Femur (tissue), 1 donor: Measurements from ENCODE around the gene MLF1.
"Not testable (repeated sequence)": the region's sequence is repeated elsewhere in the genome, so short reads cannot be mapped to it uniquely, and the experiment has no call there.

Experiments
- DNase-seq: peaks from one replicate; pipeline ENCODE4 v3.0.0-alpha.2; 2017

Gene MLF1, protein sequence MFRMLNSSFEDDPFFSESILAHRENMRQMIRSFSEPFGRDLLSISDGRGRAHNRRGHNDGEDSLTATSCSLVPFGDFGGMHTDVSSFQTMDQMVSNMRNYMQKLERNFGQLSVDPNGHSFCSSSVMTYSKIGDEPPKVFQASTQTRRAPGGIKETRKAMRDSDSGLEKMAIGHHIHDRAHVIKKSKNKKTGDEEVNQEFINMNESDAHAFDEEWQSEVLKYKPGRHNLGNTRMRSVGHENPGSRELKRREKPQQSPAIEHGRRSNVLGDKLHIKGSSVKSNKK

DNA sequence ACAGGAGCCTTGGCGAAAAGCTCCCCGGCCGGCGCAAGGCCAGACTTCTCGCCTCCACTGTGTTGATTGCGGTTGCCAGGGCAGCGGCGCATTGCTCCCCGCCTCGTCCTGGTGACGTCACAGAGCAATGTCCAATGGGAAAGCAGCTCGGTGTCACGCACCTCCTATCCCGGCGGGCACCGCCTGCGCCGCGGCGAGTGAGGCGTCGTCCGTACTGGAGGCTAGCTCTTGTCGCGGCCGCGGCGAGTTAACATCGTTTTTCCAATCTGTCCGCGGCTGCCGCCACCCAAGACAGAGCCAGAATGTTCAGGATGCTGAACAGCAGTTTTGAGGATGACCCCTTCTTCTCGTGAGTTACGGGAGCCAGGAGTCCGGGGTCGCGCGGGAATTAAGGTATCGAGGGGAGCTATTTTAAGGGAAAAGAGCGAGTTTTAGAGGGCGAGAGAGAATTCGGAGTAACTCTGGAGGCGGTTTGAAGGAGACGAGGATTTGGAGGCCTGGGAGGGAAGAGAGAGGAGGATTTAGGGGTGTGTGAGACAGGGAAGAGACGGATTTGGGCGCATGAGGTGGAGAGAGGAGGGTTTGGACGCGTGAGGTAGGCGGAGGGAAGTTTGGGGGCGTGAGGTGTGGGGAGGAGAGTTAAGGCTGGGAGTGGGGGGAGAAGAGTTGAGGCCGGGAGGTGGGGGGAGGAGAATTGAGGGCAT lies at the start of gene MLF1:
TSS of gene MLF1 (plus strand) at position 196 of the 704 bp plus-strand sequence. CDS start at position 303, 107 bp downstream.
- DNase-seq: peak; percentile 98

DNA sequence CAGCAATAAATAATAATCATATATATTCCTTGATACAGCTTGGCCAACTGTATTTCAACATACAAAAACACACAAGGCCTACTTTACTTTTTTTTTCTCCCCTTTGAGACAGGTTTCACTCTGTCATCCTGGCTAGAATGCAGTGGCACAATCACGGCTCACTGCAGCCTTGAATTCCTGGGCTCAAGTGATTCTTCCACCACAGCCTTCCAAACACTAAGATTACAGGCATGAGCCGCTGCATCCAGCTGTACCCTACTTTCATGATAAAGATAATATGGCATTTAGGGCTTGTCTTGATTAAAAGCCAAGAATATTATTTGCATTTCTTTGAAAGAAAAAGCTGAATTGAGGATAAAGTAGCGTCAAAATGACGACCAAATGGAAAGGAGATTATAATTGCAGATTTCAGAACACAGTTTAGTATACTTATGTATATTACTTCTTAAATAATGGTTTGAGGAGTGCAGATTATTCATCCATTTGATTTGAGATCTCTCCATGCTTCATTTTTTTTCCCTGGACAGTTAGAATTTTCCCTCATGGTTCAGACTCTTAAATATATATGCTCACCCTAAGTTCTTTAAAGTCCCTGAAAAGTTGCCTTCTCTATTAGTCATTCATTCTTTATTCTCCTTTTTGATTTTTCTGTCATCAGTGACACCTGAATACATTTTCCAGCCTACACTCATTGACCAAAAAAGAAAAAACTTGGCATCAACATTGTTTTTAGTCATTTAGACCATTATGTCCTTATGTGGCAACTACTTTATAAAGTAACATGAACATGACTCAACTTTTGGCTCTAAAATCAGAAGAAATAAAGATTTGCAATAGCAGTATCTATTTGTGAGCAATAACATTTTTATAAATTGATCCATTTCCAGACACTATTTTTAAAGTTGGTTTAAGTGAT lies 48.5 kb upstream of the MLF1 start:
- no peak for DNase-seq

DNA sequence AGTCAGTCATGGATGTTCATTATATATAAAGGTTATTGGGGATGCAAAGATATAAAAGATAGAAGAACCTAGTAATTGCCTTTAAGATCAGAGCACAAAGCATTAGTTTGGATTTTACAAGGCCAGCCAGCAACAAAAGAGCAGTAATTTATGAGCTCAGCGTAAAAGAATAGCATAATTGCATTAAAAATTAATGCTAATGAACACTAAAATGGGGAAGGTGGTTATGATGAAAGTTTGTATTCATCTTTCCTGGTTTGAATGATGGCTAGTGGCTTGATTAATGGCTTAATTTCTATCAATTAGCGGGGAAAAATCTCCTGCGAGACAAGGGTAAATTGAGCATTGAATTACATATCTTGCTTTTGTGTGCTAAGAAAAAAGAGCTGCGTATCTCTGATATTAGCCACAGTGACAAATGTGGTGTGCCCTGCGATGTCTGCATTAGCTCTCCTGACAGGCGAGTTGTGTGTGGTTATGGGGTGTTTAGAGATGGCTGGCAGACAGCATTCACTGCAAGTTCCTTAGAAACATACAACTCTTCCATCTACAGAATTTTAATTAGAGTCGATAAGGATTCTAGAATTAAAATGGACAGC lies 42.8 kb upstream of the MLF1 start:
- no peak for DNase-seq

DNA sequence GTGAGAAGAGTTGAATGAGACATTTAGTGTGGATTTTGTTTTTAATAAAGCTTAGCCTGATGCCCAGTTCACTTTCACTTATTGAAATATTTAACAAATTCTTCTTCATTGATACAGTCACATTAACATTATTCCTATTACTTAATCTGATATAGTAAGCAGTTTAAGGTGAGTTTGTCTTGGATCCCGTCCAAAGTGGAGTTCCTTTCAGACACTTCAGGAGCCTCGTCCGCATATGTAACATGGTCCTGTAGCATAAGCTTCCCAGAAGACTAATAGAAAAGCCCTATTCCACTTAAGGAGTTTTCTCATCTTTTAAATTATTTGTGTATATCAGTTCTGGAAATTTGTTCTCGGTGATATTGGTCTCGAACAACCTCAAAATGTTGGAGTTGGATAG lies 39.7 kb upstream of the MLF1 start:
- no peak for DNase-seq

DNA sequence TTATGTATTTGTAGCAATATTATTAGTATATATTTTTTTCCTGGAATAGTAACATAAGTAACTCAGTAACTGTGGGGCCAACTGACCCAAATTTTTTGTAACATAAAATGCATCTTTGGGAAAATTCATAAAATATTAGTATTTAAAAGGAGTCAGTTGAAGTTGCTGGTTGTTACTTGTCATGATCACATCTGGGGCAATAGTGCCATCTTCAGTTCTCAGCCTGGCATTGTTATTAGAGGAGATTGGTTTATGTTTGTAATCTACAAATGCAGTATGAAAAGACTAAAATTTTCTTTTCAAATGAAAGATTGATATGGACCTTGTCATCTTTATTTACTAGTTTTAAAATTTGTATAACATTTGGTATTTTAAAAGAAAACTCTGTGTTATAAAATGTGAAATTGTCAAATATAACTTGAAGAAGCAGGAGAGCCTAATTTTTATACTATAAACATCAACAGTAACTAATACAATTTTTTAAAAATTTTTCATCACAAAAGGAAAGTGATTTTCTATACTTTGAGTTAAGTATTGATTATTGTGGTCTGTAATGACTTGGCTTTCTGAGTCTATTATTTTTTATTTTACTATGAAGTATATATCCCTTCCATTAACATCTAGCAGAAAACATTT lies 38.8 kb upstream of the MLF1 start:
- no peak for DNase-seq

DNA sequence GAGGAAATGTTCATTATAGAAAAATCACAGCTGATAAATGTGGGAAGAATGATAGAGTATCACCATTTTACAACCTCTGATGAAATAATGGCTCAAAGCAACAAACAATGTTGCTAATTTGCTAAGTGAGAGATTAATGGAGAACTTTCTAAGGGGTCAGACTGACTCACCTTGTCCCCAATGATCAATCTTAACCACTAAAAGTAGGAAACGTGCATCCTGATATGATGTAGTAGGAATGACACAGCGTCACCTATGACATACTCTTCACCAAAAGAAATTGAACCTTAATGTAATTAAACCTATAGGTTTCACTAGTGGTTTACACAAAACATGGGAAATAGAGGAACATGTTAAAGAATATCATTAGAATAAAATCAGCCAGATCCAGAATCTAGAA lies 35.1 kb upstream of the MLF1 start:
- DNase-seq: no peak

DNA sequence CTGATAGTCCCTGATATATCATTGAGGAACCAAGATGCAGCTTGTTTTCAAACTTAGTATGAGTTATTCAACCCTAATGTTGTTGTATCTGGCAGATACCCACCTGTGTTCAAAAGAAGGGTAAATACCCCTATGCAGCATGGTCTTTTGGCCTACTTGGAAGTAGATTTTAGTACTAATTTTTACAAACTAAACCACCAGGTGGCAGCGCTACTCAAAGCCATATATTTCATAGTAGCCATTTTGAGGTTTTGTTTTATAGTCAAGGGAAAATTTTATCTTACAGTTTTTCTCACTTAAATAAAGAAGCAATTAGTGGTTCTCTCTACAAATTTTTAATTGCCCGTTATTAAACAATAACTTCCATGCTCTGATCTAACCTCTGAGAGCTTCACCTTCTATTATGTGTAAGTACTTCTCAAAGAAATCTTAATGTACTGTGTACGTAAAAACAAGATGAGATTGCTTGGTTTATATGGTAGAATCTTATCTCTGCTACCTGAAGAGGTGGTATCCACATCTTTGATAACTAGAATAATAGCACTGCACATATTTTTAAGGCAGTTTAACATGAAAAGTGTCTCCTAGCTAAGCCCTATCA lies 31.5 kb upstream of the MLF1 start:
- DNase-seq: no peak

DNA sequence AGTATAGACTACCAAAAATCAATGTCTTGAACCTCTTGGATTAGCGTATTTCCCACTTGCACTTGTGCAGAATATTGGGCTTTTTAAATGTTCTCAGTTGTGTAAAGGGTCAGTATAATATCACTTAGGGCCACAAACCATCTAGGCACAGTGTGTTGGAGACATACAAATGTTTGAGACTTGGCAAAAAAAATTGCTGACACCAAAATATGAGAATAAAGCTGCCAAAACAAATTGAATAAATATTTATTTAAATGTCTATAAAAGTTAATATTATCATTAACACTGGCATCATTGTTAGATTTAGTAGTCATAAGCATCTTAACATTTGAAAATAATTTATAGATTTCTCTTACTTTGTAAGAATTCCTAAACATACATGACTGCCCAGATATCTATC lies 30.9 kb upstream of the MLF1 start:
- DNase-seq: no peak

DNA sequence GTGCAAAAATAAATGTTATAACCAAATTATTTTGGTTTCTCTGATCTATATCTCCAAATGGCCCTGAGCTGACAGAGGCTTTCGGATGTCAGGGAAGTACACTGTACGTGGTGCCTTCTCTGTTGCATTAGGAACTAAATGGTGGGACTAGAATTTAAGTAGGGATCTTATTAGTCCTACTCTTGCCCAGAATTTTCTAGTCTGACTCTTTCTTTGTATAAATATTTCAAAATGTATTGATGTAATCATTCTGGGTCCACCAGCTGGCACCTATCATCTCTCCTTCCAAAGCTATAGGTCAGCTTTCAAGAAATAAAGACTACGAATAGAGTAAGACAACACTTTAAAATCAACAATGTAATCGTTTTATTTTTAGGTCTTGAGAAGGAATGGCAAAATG lies 22.3 kb upstream of the MLF1 start:
- DNase-seq: no peak

DNA sequence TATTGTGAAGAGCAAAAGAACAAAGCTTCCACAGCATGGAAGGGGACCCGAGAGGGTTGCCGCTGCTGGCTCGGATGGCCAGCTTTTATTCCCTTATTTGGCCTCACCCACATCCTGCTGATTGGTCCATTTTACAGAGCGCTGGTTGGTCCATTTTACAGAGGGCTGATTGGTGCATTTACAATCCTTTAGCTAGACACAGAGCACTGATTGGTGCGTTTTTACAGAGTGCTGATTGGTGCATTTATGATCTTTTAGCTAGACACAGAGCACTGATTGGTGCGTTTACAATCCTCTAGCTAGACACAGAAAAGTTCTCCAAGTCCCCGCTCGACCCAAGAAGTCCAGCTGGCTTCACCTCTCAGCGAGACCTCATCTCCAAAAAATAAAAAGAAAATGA lies 21.1 kb upstream of the MLF1 start:
- not testable (repeated sequence) for DNase-seq

DNA sequence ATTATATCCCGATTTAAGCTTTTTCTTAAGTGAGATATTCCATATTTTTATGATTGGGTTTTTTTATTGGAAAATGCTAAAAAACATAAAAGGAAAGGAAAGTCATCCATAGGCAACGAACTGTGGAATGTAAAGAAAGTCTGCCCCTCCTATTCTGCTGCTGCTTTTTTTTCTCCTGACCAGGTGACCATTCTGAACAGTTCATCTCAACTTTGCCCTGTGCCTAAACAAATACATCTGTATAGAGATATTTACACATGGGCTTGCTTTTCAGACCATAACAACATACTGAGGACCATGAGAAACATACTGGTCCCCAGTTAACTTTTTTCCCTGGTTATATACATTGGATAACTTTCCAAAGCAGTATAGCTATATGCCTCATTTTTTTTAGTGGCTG lies 18.9 kb upstream of the MLF1 start:
- DNase-seq: no peak

DNA sequence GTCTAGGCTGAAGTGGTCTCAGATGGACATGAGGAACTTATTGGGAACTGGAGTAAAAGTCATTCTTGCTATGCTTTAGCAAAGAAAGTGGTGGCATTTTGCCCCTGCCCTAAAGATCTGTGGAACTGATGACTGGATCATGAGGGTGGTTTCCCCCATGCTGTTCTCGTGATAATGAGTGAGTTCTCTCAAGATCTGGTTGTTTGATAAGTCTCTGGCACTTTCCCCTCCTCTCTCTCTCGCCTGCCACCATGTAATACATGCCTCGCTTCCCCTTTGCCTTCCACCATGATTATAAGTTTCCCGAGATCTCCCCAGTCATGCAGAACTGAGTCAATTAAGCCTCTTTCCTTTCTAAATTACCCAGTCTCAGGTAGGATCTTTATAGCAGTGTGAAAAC lies 11.5 kb upstream of the MLF1 start:
- DNase-seq: no peak

DNA sequence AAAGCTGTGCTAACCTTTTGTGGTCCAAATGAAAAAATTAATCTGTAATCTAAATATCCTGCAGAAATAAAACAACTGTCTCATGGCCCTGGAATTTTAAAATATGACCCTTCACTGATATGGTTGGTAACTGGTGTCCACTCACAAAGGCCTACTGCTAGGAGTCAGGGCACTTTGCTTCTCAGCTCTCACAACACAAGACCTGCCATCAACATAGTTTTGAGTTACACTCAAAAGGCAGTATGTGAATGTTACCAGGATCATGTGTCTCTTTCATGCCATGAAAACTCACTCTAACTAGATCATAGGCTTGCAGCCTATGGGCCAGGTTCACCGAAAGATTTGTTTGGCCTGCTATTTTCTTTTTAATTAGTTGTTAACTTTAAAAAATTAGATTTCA lies 10.0 kb upstream of the MLF1 start:
- DNase-seq: no peak

DNA sequence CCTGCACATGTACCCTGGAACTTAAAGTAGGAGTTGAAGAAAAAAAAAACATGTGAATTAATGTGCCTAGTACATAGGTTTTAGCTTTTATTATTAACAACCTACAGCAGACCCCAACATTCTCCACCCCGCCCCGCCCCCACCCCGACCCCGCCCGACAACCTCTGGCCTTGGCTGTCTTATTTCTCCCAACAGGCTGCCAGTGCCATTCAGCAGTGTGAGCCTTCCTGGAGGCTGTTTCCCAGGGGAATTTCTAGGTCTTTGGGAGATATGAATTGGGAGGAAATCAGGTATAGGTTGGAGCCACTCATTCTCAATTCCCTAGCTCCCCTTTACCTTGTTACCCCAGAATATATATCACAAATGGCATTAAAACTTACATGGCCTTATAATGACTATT lies 8.3 kb upstream of the MLF1 start:
- DNase-seq: no peak

DNA sequence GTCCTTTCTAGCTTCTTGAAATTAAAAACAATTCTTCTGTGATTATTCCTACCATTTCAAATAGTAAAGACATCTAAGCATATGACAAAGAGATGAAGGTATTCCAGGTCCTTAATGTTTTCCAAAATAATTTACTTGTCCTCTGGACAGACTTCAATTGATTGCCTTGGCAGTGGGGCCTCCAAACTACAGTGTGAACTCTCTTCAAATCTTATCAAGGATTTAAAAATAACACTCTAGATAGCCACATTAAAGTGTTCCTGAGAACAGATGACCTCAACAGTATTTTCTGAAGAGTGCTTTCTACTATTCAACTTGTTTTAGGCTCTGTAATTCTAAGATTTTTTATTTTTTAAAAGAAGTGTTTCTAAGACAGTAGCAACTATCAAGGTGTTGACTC lies 7.9 kb upstream of the MLF1 start:
- DNase-seq: no peak

DNA sequence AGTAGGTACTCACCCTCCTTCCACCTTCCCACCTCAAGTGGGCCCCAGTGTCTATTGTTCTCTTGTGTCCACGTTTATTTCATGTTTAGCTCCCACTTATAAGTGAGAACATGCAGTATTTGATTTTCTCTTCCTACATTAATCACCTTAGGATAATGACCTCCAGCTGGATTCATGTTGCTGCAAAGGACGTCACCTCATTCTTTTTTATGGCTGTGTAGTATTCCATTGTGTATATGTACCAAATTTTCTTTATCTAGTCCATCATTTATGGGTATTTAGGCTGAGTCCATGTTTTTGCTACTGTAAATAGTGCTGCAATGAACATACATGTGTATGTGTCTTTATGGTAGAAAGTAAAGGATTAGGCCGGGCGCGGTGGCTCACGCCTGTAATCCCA lies 5.9 kb upstream of the MLF1 start:
- DNase-seq: no peak

DNA sequence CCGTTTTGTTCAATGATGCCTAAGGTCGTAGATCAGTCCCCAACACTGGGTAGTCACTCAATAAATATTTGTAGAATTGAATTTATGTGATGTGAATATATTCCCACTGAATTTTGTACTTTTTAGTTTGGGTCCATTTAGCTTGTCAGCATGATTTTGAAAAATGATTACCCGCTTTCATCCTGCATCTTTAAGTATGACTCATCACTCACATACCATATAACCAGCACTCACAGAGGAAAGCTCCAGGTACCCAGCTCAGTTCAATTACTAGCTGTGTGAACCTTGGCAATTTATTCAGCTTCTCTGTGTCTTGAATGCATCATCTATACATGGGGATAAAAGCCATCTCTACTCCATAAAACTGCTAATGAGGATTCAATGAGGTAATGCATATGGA lies 2.2 kb upstream of the MLF1 start:
- DNase-seq: no peak

DNA sequence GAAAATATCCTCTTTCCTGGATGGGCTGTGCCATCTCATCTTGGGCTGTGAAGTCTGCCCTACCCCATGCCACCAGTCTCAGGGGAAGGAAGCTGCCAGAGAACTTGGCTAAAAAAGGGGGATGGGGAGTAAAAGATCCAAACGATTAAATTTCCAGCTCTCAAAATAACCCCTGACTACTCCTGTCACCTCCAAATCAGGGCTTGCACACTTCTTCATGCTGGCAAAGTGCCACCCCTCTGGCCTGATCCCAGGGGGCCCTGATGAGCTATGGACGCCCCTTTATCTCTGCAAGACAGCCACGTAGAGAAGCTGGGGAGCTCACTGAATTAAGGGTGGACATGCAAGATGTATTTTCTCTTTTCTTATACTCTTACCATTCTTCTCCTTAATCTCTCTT lies 1.2 kb upstream of the MLF1 start:
- DNase-seq: peak; percentile 27

DNA sequence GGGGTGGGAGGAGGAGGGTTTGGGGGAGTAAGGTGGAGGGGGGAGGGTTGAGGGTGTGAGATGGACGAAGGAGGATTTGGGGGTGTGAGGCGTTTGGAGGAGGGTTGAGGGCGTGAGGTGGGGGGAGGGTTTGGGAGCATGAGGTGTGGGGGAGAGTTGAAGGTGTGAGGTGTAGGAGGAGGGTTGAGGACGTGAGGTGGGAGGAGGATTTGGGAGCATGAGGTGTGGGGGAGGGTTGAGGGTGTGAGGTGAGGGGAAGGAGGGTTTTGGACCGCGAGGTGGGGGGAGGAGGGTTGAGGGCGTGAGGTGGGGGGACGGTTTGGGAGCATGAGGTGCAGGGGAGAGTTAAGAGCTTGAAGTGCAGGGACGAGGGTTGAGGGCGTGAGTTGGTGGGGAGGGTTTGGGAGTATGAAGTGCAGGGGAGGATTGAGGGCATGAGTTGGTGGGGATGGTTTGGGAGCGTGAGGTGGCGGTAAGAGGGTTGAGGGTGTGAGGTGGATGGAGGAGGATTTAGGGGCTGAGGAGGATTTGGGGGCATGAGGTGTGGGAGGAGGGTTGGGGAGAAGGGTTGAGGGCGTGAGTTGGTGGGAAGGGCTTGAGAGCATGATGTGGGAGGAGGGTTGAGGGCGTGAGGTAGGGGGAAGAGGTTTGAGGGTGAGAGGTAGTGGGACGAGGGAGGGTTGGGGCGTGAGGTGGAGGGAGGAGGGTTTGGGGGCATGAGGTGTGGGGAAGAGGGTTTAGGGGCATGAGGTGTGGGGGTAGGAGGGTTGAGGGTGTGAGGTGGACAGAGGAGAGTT lies 1.2 kb downstream of the MLF1 start:
- peak; percentile 21 for DNase-seq

DNA sequence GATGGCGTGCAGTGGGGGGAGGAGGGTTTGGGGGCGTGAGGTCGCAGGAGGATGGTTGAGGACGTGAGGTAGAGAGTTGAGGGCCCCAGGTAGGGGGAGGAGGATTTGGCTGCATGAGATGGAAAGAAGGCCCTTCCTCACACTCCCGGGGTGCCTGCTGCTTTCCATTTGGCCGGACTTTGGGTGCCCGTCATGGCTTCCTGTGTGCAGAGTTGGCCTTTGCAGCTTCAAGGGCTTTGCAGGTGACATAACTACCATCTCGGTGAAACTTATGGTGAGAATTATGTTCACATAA lies 1.7 kb downstream of the MLF1 start:
- no peak for DNase-seq

DNA sequence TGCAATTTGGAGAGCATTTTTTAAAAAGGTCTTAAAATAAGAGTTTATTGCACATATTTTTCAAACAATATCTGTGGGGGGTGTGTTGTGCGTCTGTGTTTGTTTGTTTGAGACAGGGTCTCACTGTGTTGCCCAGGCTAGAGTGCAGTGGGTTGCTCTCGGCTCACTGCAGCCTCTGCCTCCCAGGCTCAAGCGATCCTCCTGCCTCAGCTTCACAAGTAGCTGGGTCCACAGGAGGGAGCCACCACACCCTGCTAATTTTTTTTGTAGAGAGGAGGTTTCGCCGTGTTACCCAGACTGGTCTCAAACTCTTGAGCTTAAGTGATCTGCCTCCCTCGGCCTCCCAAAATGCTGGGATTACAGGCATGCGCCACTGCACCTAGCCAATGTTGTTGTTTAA lies 2.7 kb downstream of the MLF1 start:
- no peak for DNase-seq

DNA sequence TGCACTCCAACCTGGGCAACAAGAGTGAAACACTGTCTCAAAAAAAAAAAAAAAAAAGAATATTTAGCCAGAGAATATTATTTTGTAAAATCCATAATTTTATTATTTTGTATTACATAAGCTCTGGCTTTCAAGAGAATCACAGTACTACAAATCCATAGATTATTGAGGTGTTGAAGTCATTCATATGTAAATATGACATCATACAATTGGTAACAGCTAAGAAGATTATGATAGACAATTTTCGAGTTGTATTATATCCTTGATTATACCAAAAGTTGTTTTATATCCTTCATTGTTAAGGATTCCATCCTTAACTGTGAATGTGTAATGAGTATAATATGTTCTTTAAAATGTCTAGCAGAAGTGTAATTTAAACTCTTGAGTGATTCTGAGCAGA lies 3.7 kb downstream of the MLF1 start:
- no peak for DNase-seq
